Hepatocyte (in vitro differentiated cells): ENCODE results near the gene WNT2B. TPM values are rescaled to one million over a fixed set of nuclear protein-coding genes. Genes with fewer than 3 reads are reported as not detected.

Source experiments
- DNase-seq: peaks from one replicate; pipeline ENCODE4 v3.0.0-alpha.2; 2016; ENCODE audit warnings: low spot score
- H2AFZ ChIP-seq: fragments of 200-600 bp; sonication (generic); 2 replicates; pipeline ENCODE4 v1.6.0; 2016; ENCODE audit warnings: antibody characterized with exemption, mild to moderate bottlenecking
- H3K27ac ChIP-seq: fragments of 200-600 bp; sonication (generic); 2 replicates; pipeline ENCODE4 v1.5.1; 2016; ENCODE audit warnings: mild to moderate bottlenecking
- H3K27me3 ChIP-seq: fragments of 200-600 bp; sonication (generic); 2 replicates; pipeline ENCODE4 v1.6.1; 2016
- H3K36me3 ChIP-seq: fragments of 200-600 bp; sonication (generic); replicated peaks from 2 replicates; pipeline ENCODE4 v1.5.1; 2016; ENCODE audit warnings: low read depth; ENCODE audit not compliant: insufficient read depth
- H3K4me1 ChIP-seq: fragments of 200-600 bp; sonication (generic); 2 replicates; pipeline ENCODE4 v1.5.1; 2016; ENCODE audit warnings: mild to moderate bottlenecking, moderate library complexity; ENCODE audit not compliant: insufficient read depth
- H3K4me2 ChIP-seq: fragments of 200-600 bp; sonication (generic); 2 replicates; pipeline ENCODE4 v1.6.0; 2016
- H3K4me3 ChIP-seq: fragments of 200-600 bp; sonication (generic); 2 replicates; pipeline ENCODE4 v1.5.1; 2016; ENCODE audit warnings: mild to moderate bottlenecking
- H3K79me2 ChIP-seq: fragments of 200-600 bp; sonication (generic); 2 replicates; pipeline ENCODE4 v1.6.0; 2017; ENCODE audit warnings: mild to moderate bottlenecking
- H3K9me2 ChIP-seq: fragments of 200-600 bp; sonication (generic); replicated peaks from 2 replicates; pipeline ENCODE4 v1.6.0; 2017; ENCODE audit warnings: mild to moderate bottlenecking; ENCODE audit not compliant: insufficient read depth
- H3K9me3 ChIP-seq: fragments of 200-600 bp; sonication (generic); 2 replicates; pipeline ENCODE4 v1.5.1; 2016; ENCODE audit warnings: low read depth, mild to moderate bottlenecking
- H4K20me1 ChIP-seq: fragments of 200-600 bp; sonication (generic); 2 replicates; pipeline ENCODE4 v1.6.0; 2016; ENCODE audit warnings: mild to moderate bottlenecking; ENCODE audit not compliant: insufficient read depth, poor library complexity, severe bottlenecking
- CTCF ChIP-seq: fragments of 200-600 bp; sonication (generic); IDR thresholded peaks from 2 replicates; pipeline ENCODE4 v1.5.1; 2016; ENCODE audit warnings: antibody characterized with exemption, mild to moderate bottlenecking; ENCODE audit not compliant: poor library complexity
- EZH2 ChIP-seq: fragments of 200-600 bp; sonication (generic); IDR thresholded peaks from 2 replicates; pipeline ENCODE4 v1.6.1; 2016; ENCODE audit warnings: antibody characterized with exemption, mild to moderate bottlenecking, borderline replicate concordance
- EZH2phosphoT487 ChIP-seq: fragments of 200-600 bp; sonication (generic); IDR thresholded peaks from one replicate; pipeline ENCODE4 v1.6.1; 2018; ENCODE audit warnings: antibody characterized with exemption, mild to moderate bottlenecking, low read depth, moderate library complexity; ENCODE audit not compliant: unreplicated experiment, severe bottlenecking
- WGBS: methylation state at CpG from one replicate; pipeline ENCODE4 v1.1.6; 2016; ENCODE audit warnings: low lambda C conversion rate; ENCODE audit errors: missing lambda C conversion rate; 5-methylcytosine and 5-hydroxymethylcytosine counted together
- polyA plus RNA-seq: library from polyadenylated mRNA; unstranded; fragments of >200 nt; fragmentation: Nextera tagmentation; extraction: Ambion mirVana; gene quantifications from 2 replicates; pipeline ENCODE4 v1.2.1, GENCODE V29; 2016
- total RNA-seq: library from RNA; depleted of rRNA; stranded (reverse); fragments of >200 nt; gene quantifications from 2 replicates; pipeline ENCODE4 v1.2.3, GENCODE V29; 2014

Gene WNT2B
- total and polyA plus RNA-seq, 2 experiments from 2014 or later, result 2.7 to 3.8 TPM

GRCh38 chr1:112496290-112496689, 12.5 kb upstream of the WNT2B start:
- Histone ChIP-seq H4K20me1 (no peaks in the 10 kb centered on the region), H3K27ac (no peak overlapping the region), H3K79me2 (no peaks in the 10 kb centered on the region), H3K9me2 (no peaks in the 10 kb centered on the region), H3K4me1 (no peaks in the 10 kb centered on the region), H3K4me3 (no peak overlapping the region), H2AFZ (no peak overlapping the region), H3K36me3 (no peaks in the 10 kb centered on the region), H3K4me2 (no peak overlapping the region), H3K9me3 (no peaks in the 10 kb centered on the region), H3K27me3 (peaks cover 4% of the 10 kb centered on the region)
- no peak for TF ChIP-seq EZH2
- no peak for TF ChIP-seq CTCF
- no peak for TF ChIP-seq EZH2phosphoT487
- 85% methylated on average over 5 of the region's 5 CpGs for WGBS
- no peak for DNase-seq

DNA sequence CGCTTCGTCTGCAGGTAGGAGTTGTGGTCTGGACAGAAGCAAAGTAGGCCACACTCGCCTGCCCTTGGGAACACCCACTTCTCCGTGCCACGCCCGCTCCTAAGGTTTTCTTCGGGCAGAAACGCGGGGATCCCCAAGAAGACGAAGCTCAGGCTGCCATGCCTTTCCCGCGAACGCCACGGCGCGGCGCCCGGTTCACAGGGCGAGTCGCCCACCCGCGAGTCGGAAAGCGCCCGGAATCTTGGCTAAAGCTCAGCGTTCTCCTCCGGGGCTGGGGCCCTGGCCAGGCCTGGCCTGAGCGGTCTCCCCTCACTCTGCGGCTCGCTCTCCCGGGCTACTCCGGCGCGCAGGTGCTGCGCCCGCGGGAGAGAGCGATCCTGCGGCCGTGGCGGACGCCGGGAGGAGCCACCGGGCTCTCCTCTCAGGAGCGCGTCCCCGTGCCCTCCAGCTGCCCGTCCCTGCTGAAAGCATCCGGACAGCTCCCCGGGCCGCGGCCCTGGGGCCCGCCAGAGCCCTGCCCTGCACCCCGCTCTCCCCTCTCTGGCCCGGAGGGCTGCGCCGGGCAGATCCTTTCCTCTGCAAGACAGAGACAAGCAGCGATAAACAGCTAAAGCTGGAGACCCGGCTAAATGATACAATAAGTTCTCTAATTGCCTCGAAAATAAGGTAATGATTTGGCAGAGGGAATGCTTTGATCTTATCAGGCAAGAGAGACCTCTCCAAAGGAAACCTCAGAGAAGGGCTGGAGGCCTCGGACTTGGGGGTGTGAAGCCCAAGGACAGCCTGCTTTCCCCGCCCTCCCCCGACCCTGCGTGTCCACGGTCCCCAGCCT, 6.7 kb upstream of the WNT2B start:
- Histone ChIP-seq H3K79me2 (no peaks in the 10 kb centered on the region), H3K27ac (no peak overlapping the region), H3K27me3 (peaks cover 23% of the 10 kb centered on the region), H3K4me1 (peaks cover 34% of the 10 kb centered on the region), H4K20me1 (no peaks in the 10 kb centered on the region), H3K4me2 (peak overlapping the region; percentile 95), H2AFZ (peak overlapping the region; percentile 47), H3K9me3 (no peaks in the 10 kb centered on the region), H3K9me2 (no peaks in the 10 kb centered on the region), H3K4me3 (peak overlapping the region; percentile 21), H3K36me3 (no peaks in the 10 kb centered on the region)
- DNase-seq, result peak; percentile 83
- WGBS, result 2% methylated on average over 59 of the region's 65 CpGs
- TF ChIP-seq EZH2 (no peak), EZH2phosphoT487 (no peak), CTCF (peak; percentile 79)

- Histone ChIP-seq H3K4me2 (peak overlapping the region; percentile 95), H4K20me1 (no peaks in the 10 kb centered on the region), H3K9me2 (no peaks in the 10 kb centered on the region), H3K4me1 (peaks cover 37% of the 10 kb centered on the region), H3K9me3 (no peaks in the 10 kb centered on the region), H3K4me3 (no peak overlapping the region), H3K27ac (no peak overlapping the region), H3K36me3 (no peaks in the 10 kb centered on the region), H3K79me2 (no peaks in the 10 kb centered on the region), H2AFZ (no peak overlapping the region), H3K27me3 (peaks cover 30% of the 10 kb centered on the region)
- TF ChIP-seq CTCF (no peak), EZH2 (no peak), EZH2phosphoT487 (no peak)
- no peak for DNase-seq
- 61% methylated on average over 2 of the region's 2 CpGs for WGBS
These were observed 5.9 kb upstream of the WNT2B start for GRCh38 chr1:112502826-112503225.
